K562 (cell line): ENCODE data around the gene GALNT9. TPM values are rescaled to one million over a fixed set of nuclear protein-coding genes. Genes with fewer than 3 reads are reported as not detected.

Experiments
- ATAC-seq: fragments of 200-7000 bp; cut with Tn5 transposase; 3 replicates; pipeline ENCODE4 v1.9.1; 2020; ENCODE audit warnings: moderate library complexity
- BruUV-seq: library from RNA; stranded (reverse); fragments of 400-500 nt; replicated peaks from 2 replicates; lab custom pipeline; 2021; lab: Mats Ljungman, UMichigan
- CTCF ChIA-PET: fragments of 300-600 bp; formaldehyde crosslinking; extraction: SDS; loops from one replicate; lab custom pipeline; 2021; ENCODE audit warnings: low intra/inter-chr PET ratio; lab: Yijun Ruan, JAX
- POLR2A ChIA-PET: fragments of 300-600, 350-650 bp; sonication (Branson Sonifier 250); formaldehyde crosslinking; extraction: SDS; loops from one replicate; lab custom pipeline; 2021; ENCODE audit warnings: antibody characterized with exemption, inconsistent platforms; lab: Yijun Ruan, JAX
- DNase-seq, 4 experiments: peaks; one replicate each; pipeline versions ENCODE4 v3.0.0 to v3.0.0-alpha.2; 2011 to 2018; ENCODE audit warnings: low spot score in 3 of 4, mixed read lengths in 3 of 4; ENCODE audit errors: extremely low read depth in 1 of 4
- FAIRE-seq: peaks from 2 replicates; lab custom pipeline; 2011; peaks lifted over from hg19 to GRCh38; lab: Jason Lieb, UNC
- H2AFZ ChIP-seq: 2 replicates; pipeline ENCODE4 v1.6.0; 2011; ENCODE audit warnings: low read depth, low read length, control low read depth, inconsistent platforms
- H3K27ac ChIP-seq: fragments of 200-600 bp; 3 replicates; pipeline ENCODE4 v1.8.0; 2011; ENCODE audit warnings: low read depth, mild to moderate bottlenecking, control low read depth, inconsistent platforms, low read length, moderate library complexity, mixed read lengths; ENCODE audit errors: extremely low read depth
- H3K27me3 ChIP-seq, 2 experiments: fragments of 300-600 bp in 1 of 2; 2 replicates in 1 of 2; 3 replicates in 1 of 2; pipeline versions ENCODE4 v1.6.0 to v1.8.0; 2011; ENCODE audit warnings: inconsistent platforms in 2 of 2, low read length in 2 of 2, mild to moderate bottlenecking in 1 of 2, mixed read lengths in 1 of 2, moderate library complexity in 1 of 2; ENCODE audit not compliant: control insufficient read depth in 2 of 2, insufficient read depth in 2 of 2
- H3K36me3 ChIP-seq: fragments of 300-600 bp; 3 replicates; pipeline ENCODE4 v1.8.0; 2011; ENCODE audit warnings: mild to moderate bottlenecking, low read length, inconsistent platforms; ENCODE audit not compliant: control insufficient read depth, insufficient read depth
- H3K4me1 ChIP-seq, 2 experiments: fragments of 200-600 bp in 1 of 2; replicated peaks in 1 of 2; 2 replicates in 1 of 2; 3 replicates in 1 of 2; pipeline versions ENCODE4 v1.5.1 to v1.8.0; 2011; ENCODE audit warnings: inconsistent platforms in 2 of 2, low read length in 2 of 2, mild to moderate bottlenecking in 1 of 2, mixed read lengths in 1 of 2, moderate library complexity in 1 of 2; ENCODE audit not compliant: control insufficient read depth in 2 of 2, insufficient read depth in 2 of 2
- H3K4me2 ChIP-seq: 2 replicates; pipeline ENCODE4 v1.6.1; 2011; ENCODE audit warnings: low read length, control low read depth, inconsistent platforms, mixed read lengths; ENCODE audit not compliant: insufficient read depth
- H3K4me3 ChIP-seq: fragments of 200-600 bp; sonication (generic), shearing (Covaris generic); 2 replicates; pipeline ENCODE4 v1.5.1; 2016; ENCODE audit warnings: control low read depth, inconsistent platforms
- H3K79me2 ChIP-seq: fragments of 200-600 bp; 3 replicates; pipeline ENCODE4 v1.8.0; 2011; ENCODE audit warnings: low read length, inconsistent platforms; ENCODE audit not compliant: control insufficient read depth, insufficient read depth
- H3K9ac ChIP-seq, 2 experiments: 2 replicates each; pipeline versions ENCODE4 v1.6.0 to v1.6.1; 2011; ENCODE audit warnings: low read depth in 2 of 2, low read length in 2 of 2, control low read depth in 1 of 2, inconsistent platforms in 1 of 2, mild to moderate bottlenecking in 1 of 2, mixed read lengths in 1 of 2; ENCODE audit not compliant: insufficient read depth in 1 of 2
- H3K9me1 ChIP-seq: one replicate; pipeline ENCODE4 v1.6.0; 2011; ENCODE audit warnings: inconsistent platforms, mild to moderate bottlenecking, low read length, moderate library complexity; ENCODE audit not compliant: control insufficient read depth, insufficient read depth
- H3K9me3 ChIP-seq: replicated peaks from 2 replicates; pipeline ENCODE4 v1.5.1; 2011; ENCODE audit warnings: low read depth, low read length, inconsistent platforms; ENCODE audit not compliant: control insufficient read depth, insufficient read depth
- H4K20me1 ChIP-seq: replicated peaks from 2 replicates; pipeline ENCODE4 v1.6.1; 2011; ENCODE audit warnings: low read length, inconsistent platforms, mixed read lengths; ENCODE audit not compliant: control insufficient read depth, insufficient read depth
- ARHGAP35 ChIP-seq: fragments of 450-650 bp; IDR thresholded peaks from 2 replicates; pipeline ENCODE4 v1.6.1; 2018; ENCODE audit not compliant: partially characterized antibody
- C11orf30 ChIP-seq: fragments of 450-650 bp; IDR thresholded peaks from 2 replicates; pipeline ENCODE4 v1.6.1; 2016; ENCODE audit warnings: low read depth, mild to moderate bottlenecking
- FIP1L1 ChIP-seq: fragments of 200-400 bp; formaldehyde crosslinking; IDR thresholded peaks from 2 replicates; pipeline ENCODE4 v1.6.1; 2018; ENCODE audit warnings: mild to moderate bottlenecking, low read depth, low read length; ENCODE audit not compliant: poor library complexity, severe bottlenecking
- HDAC1 ChIP-seq, 2 experiments: fragments of 450-650 bp; IDR thresholded peaks; 2 replicates each; pipeline ENCODE4 v1.6.1; 2016 to 2017; ENCODE audit warnings: inconsistent platforms in 1 of 2, mild to moderate bottlenecking in 1 of 2, moderate library complexity in 1 of 2
- KDM1A ChIP-seq, 2 experiments: fragments of 450-650 bp; IDR thresholded peaks; 2 replicates each; pipeline ENCODE4 v1.6.1; 2016; ENCODE audit warnings: mild to moderate bottlenecking in 2 of 2
- KLF13 ChIP-seq: fragments of 450-650 bp; IDR thresholded peaks from 2 replicates; pipeline ENCODE4 v1.6.1; 2016; ENCODE audit warnings: missing genetic modification characterization, low read depth, mild to moderate bottlenecking, missing compliant biosample characterization, moderate library complexity, borderline replicate concordance
- MEIS2 ChIP-seq: fragments of 450-650 bp; IDR thresholded peaks from 2 replicates; pipeline ENCODE4 v1.6.1; 2014; ENCODE audit warnings: mild to moderate bottlenecking; ENCODE audit not compliant: partially characterized antibody
- TOE1 ChIP-seq, 2 experiments: fragments of 450-650 bp in 1 of 2; sonication (generic) in 1 of 2; formaldehyde crosslinking in 1 of 2; IDR thresholded peaks; 2 replicates each; pipeline versions ENCODE4 v1.7.1 to v1.8.0; 2016 to 2022; ENCODE audit warnings: borderline replicate concordance in 2 of 2, mild to moderate bottlenecking in 2 of 2, antibody characterized with exemption in 1 of 2, inconsistent platforms in 1 of 2, low read depth in 1 of 2, missing genetic modification reagents in 1 of 2, moderate library complexity in 1 of 2
- ZNF263 ChIP-seq: sonication (generic); formaldehyde crosslinking; IDR thresholded peaks from 2 replicates; pipeline ENCODE4 v1.8.0; 2022; ENCODE audit warnings: mild to moderate bottlenecking, missing genetic modification reagents, borderline replicate concordance
- WGBS: fragments of 100-300 bp; shearing (Covaris generic); methylation state at CpG from one replicate; pipeline ENCODE4 v1.1.6; 2016; ENCODE audit warnings: low coverage, mixed read lengths; ENCODE audit not compliant: insufficient coverage; ENCODE audit errors: missing lambda C conversion rate; 5-methylcytosine and 5-hydroxymethylcytosine counted together
- in situ Hi-C: fragments of 300-500 bp; cut with MboI; formaldehyde crosslinking; loops from 4 replicates; pipeline ENCODE4 v1.15.0; 2018; ENCODE audit warnings: inconsistent platforms, mixed read lengths
- intact Hi-C: fragments of 100-400 bp; cut with micrococcal nuclease; formaldehyde crosslinking; loops from 2 replicates; pipeline ENCODE4 v1.14.2; 2022
- polyA plus RNA-seq, 8 experiments: library from polyadenylated mRNA; depleted of rRNA in 4 of 8; stranded (reverse) in 5 of 8; unstranded in 3 of 8; fragments of >200 nt; fragmentation: Nextera tagmentation in 2 of 8; fragmentation: Illumina TruSeq in 1 of 8; extraction: Ambion mirVana in 2 of 8; extraction: Trizol in 1 of 8; gene quantifications; 2 replicates each; pipeline versions ENCODE4 v1.2.1 to v1.2.3, GENCODE V29; 2011 to 2014; ENCODE audit warnings: inconsistent platforms in 1 of 8, missing spikeins in 1 of 8
- total RNA-seq, 7 experiments: library from RNA; depleted of rRNA in 6 of 7; stranded (reverse); fragments of >200 nt in 6 of 7; fragmentation: Illumina TruSeq in 2 of 7; extraction: Trizol in 2 of 7; gene quantifications; 2 replicates each; pipeline versions ENCODE4 v1.2.1 to v1.2.3, GENCODE V29; 2011 to 2021; ENCODE audit warnings: low replicate concordance in 1 of 7
- TF ChIP-seq, protein P1 (sequence below): IDR thresholded peaks from 3 replicates; pipeline ENCODE4 v1.6.1; 2011; ENCODE audit warnings: borderline replicate concordance, mild to moderate bottlenecking, moderate library complexity; ENCODE audit not compliant: insufficient read length; ENCODE audit errors: extremely low read depth

The GALNT9 gene
- total and polyA plus RNA-seq, 9 of the 15 experiments (the other 6 are each of a cell fraction or from before 2014, with no cell fraction given), result not detected

GRCh38 chr12:132351751-132352495 is 22.5 kb upstream of the GALNT9 start:
- no peak overlapping the region for H2AFZ ChIP-seq
- ATAC-seq (no peak), DNase-seq (no peak), FAIRE-seq (no peak)
- H3K27ac ChIP-seq, result no peak overlapping the region
- BruUV-seq, result no TSS peak
- intact Hi-C loops, result no loop called here
- TF ChIP-seq C11orf30, result no peak
- no peak for TF ChIP-seq TOE1 (IDR thresholded peaks at IDR 0.05; ENCODE audit: borderline replicate concordance)
- no peak for TF ChIP-seq TOE1 (CRISPR knock-in tag; IDR thresholded peaks at IDR 0.05; ENCODE audit: borderline replicate concordance, low read depth)
- ChIA-PET POLR2A (interaction anchor here (0.6 kb wide), 1 partner anchor 161 kb away, joined by 5 read pairs; no protein-coding TSS in a partner anchor), CTCF (no interaction called here)
- no peaks in the 10 kb centered on the region for H3K9me1 ChIP-seq
- H3K9me3 ChIP-seq, result no peaks in the 10 kb centered on the region
- peaks cover 5% of the 10 kb centered on the region; the same call in 1 of the 2 replicates for H4K20me1 ChIP-seq
- in situ Hi-C loops, result no loop called here
- WGBS, result 2% methylated on average over 24 of the region's 24 CpGs
- no peaks in the 10 kb centered on the region for H3K36me3 ChIP-seq
- peaks cover 37 to 76% of the 10 kb centered on the region in 2 experiments; a peak in 4 of 5 replicates for H3K27me3 ChIP-seq
- H3K4me1 ChIP-seq, result peaks cover 0 to 5% of the 10 kb centered on the region in 2 experiments; a peak in 1 of 5 replicates
- H3K4me2 ChIP-seq, result no peak overlapping the region
- no peak overlapping the region for H3K4me3 ChIP-seq
- no peak overlapping the region for H3K9ac ChIP-seq
- no peaks in the 10 kb centered on the region for H3K79me2 ChIP-seq

- ChIA-PET POLR2A (no interaction called here), CTCF (no interaction called here)
- 0% methylated on average over 1 of the region's 1 CpG for WGBS
- Histone ChIP-seq H3K4me2 (no peak overlapping the region), H3K27ac (no peak overlapping the region), H3K36me3 (no peaks in the 10 kb centered on the region), H3K4me1 (peaks cover 0 to 5% of the 10 kb centered on the region in 2 experiments; a peak in 1 of 5 replicates), H3K79me2 (no peaks in the 10 kb centered on the region), H3K27me3 (peaks cover 39 to 76% of the 10 kb centered on the region in 2 experiments; a peak in 4 of 5 replicates), H4K20me1 (peaks cover 4% of the 10 kb centered on the region; the same call in 1 of the 2 replicates), H3K4me3 (no peak overlapping the region), H3K9me3 (no peaks in the 10 kb centered on the region), H3K9me1 (no peaks in the 10 kb centered on the region), H2AFZ (no peak overlapping the region), H3K9ac (no peak overlapping the region)
- no peak for ATAC-seq
- in situ Hi-C loops (no loop called here), intact Hi-C loops (no loop called here)
- FAIRE-seq, result peak; percentile 82
- no peak for DNase-seq
- no TSS peak for BruUV-seq
- TF ChIP-seq MEIS2 (no peak), HDAC1 (IDR thresholded peaks at IDR 0.05) (peak in 1 of 2 experiments; percentile 65; a peak in 2 of 4 replicates), KLF13 (tag) (no peak), ZNF263 (CRISPR knock-in tag) (no peak), ARHGAP35 (peak; percentile 9), FIP1L1 (no peak), KDM1A (IDR thresholded peaks at IDR 0.05) (peak; percentile 64 to 70)
- TF ChIP-seq, protein P1, sequence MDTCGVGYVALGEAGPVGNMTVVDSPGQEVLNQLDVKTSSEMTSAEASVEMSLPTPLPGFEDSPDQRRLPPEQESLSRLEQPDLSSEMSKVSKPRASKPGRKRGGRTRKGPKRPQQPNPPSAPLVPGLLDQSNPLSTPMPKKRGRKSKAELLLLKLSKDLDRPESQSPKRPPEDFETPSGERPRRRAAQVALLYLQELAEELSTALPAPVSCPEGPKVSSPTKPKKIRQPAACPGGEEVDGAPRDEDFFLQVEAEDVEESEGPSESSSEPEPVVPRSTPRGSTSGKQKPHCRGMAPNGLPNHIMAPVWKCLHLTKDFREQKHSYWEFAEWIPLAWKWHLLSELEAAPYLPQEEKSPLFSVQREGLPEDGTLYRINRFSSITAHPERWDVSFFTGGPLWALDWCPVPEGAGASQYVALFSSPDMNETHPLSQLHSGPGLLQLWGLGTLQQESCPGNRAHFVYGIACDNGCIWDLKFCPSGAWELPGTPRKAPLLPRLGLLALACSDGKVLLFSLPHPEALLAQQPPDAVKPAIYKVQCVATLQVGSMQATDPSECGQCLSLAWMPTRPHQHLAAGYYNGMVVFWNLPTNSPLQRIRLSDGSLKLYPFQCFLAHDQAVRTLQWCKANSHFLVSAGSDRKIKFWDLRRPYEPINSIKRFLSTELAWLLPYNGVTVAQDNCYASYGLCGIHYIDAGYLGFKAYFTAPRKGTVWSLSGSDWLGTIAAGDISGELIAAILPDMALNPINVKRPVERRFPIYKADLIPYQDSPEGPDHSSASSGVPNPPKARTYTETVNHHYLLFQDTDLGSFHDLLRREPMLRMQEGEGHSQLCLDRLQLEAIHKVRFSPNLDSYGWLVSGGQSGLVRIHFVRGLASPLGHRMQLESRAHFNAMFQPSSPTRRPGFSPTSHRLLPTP, result no peak
Measured at GRCh38 chr12:132349501-132350131, 20.2 kb upstream of the GALNT9 start.
